MM.1S (cell line): ENCODE results near the gene UBASH3A.

Experiments
- DNase-seq: peaks from one replicate; pipeline ENCODE4 v3.0.0-alpha.2; 2015
- H2AFZ ChIP-seq: fragments of 300-600 bp; sonication (generic); 2 replicates; pipeline ENCODE4 v1.6.0; 2016; ENCODE audit warnings: antibody characterized with exemption, low read length
- H3F3A ChIP-seq: fragments of 300-600 bp; sonication (generic); 2 replicates; pipeline ENCODE4 v1.6.1; 2016; ENCODE audit warnings: mild to moderate bottlenecking, antibody characterized with exemption, low read length, moderate library complexity, mixed read lengths; ENCODE audit not compliant: insufficient read depth
- H3K27ac ChIP-seq: fragments of 300-600 bp; sonication (generic); 2 replicates; pipeline ENCODE4 v1.5.1; 2016; ENCODE audit warnings: mild to moderate bottlenecking, low read length
- H3K27me3 ChIP-seq: fragments of 300-600 bp; sonication (generic); replicated peaks from 2 replicates; pipeline ENCODE4 v1.6.0; 2016; ENCODE audit warnings: low read length; ENCODE audit not compliant: insufficient read depth
- H3K36me3 ChIP-seq: fragments of 300-600 bp; sonication (generic); replicated peaks from 2 replicates; pipeline ENCODE4 v1.6.1; 2016; ENCODE audit warnings: mild to moderate bottlenecking, low read length, mixed read lengths; ENCODE audit not compliant: insufficient read depth
- H3K4me1 ChIP-seq: fragments of 300-600 bp; sonication (generic); 2 replicates; pipeline ENCODE4 v1.6.1; 2016; ENCODE audit warnings: low read length, mixed read lengths
- H3K4me2 ChIP-seq: fragments of 300-600 bp; sonication (generic); 2 replicates; pipeline ENCODE4 v1.6.0; 2016; ENCODE audit warnings: low read depth, low read length
- H3K4me3 ChIP-seq: fragments of 300-600 bp; sonication (generic); 2 replicates; pipeline ENCODE4 v1.5.1; 2016; ENCODE audit warnings: low read length, mixed read lengths
- H3K79me2 ChIP-seq: fragments of 300-600 bp; sonication (generic); 2 replicates; pipeline ENCODE4 v1.6.1; 2016; ENCODE audit warnings: mixed run types, low read length, mixed read lengths
- H3K9ac ChIP-seq: fragments of 300-600 bp; sonication (generic); 2 replicates; pipeline ENCODE4 v1.6.1; 2016; ENCODE audit warnings: low read length, mixed read lengths
- H3K9me2 ChIP-seq: fragments of 300-600 bp; sonication (generic); replicated peaks from 2 replicates; pipeline ENCODE4 v1.6.1; 2016; ENCODE audit warnings: mild to moderate bottlenecking, low read length, mixed read lengths; ENCODE audit not compliant: insufficient read depth
- H3K9me3 ChIP-seq: fragments of 300-600 bp; sonication (generic); replicated peaks from 2 replicates; pipeline ENCODE4 v1.6.1; 2016; ENCODE audit warnings: mild to moderate bottlenecking, low read length, mixed read lengths; ENCODE audit not compliant: insufficient read depth
- H4K20me1 ChIP-seq: fragments of 300-600 bp; sonication (generic); 2 replicates; pipeline ENCODE4 v1.6.1; 2016; ENCODE audit warnings: mild to moderate bottlenecking, low read length, moderate library complexity, mixed read lengths; ENCODE audit not compliant: insufficient read depth
- CTCF ChIP-seq: fragments of 300-600 bp; sonication (generic); IDR thresholded peaks from 2 replicates; pipeline ENCODE4 v1.5.1; 2016; ENCODE audit warnings: antibody characterized with exemption, low read length, mixed read lengths
- EZH2 ChIP-seq: fragments of 300-600 bp; sonication (generic); optimal IDR thresholded peaks from 2 replicates; pipeline ENCODE3; 2017; ENCODE audit warnings: low read depth, mild to moderate bottlenecking, antibody characterized with exemption, low read length, mixed read lengths
- EZH2phosphoT487 ChIP-seq: fragments of 300-600 bp; sonication (generic); IDR thresholded peaks from 2 replicates; pipeline ENCODE4 v1.6.1; 2018; ENCODE audit warnings: antibody characterized with exemption, low read length

Gene UBASH3A

GRCh38 chr21:42400525-42400924 is 3.2 kb upstream of the UBASH3A start:
- Histone ChIP-seq H3K36me3 (no peaks in the 10 kb centered on the region), H3K9me2 (no peaks in the 10 kb centered on the region), H3K79me2 (no peaks in the 10 kb centered on the region), H2AFZ (no peak overlapping the region), H3K27me3 (peaks cover 77% of the 10 kb centered on the region), H3K4me2 (no peak overlapping the region), H3K4me3 (no peak overlapping the region), H3K9ac (no peak overlapping the region), H3K9me3 (no peaks in the 10 kb centered on the region), H3K27ac (no peak overlapping the region), H3K4me1 (0 out of 2 replicates have a peak, but pooled peaks cover 4% of the 10 kb centered on the region), H3F3A (peaks cover 2% of the 10 kb centered on the region; the same call in 1 of the 2 replicates), H4K20me1 (no peaks in the 10 kb centered on the region)
- no peak for DNase-seq
- TF ChIP-seq CTCF (no peak), EZH2 (no peak), EZH2phosphoT487 (no peak)

- Histone ChIP-seq H3K4me1 (0 out of 2 replicates have a peak, but pooled peaks cover 4% of the 10 kb centered on the region), H4K20me1 (no peaks in the 10 kb centered on the region), H3K9me2 (no peaks in the 10 kb centered on the region), H3K36me3 (no peaks in the 10 kb centered on the region), H3K9ac (no peak overlapping the region), H3K27me3 (peaks cover 74% of the 10 kb centered on the region), H3K4me3 (no peak overlapping the region), H3K4me2 (no peak overlapping the region), H3K9me3 (no peaks in the 10 kb centered on the region), H3K27ac (no peak overlapping the region), H3F3A (peaks cover 2% of the 10 kb centered on the region; the same call in 1 of the 2 replicates), H2AFZ (no peak overlapping the region), H3K79me2 (no peaks in the 10 kb centered on the region)
- DNase-seq = no peak
- TF ChIP-seq CTCF (no peak), EZH2phosphoT487 (no peak), EZH2 (no peak)
Observed at GRCh38 chr21:42401154-42401553, 2.5 kb upstream of the UBASH3A start.

GRCh38 chr21:42401820-42402251 is 1.9 kb upstream of the UBASH3A start:
- peaks cover 2% of the 10 kb centered on the region; the same call in 1 of the 2 replicates for H3F3A ChIP-seq
- DNase-seq = no peak
- TF ChIP-seq CTCF (no peak), EZH2phosphoT487 (no peak), EZH2 (no peak)
- H3K9me3 ChIP-seq = no peaks in the 10 kb centered on the region
- H3K9ac ChIP-seq = no peak overlapping the region
- peaks cover 71% of the 10 kb centered on the region for H3K27me3 ChIP-seq
- no peak overlapping the region for H3K27ac ChIP-seq
- H4K20me1 ChIP-seq = no peaks in the 10 kb centered on the region
- H3K36me3 ChIP-seq = no peaks in the 10 kb centered on the region
- H3K4me3 ChIP-seq = no peak overlapping the region
- no peak overlapping the region for H3K4me2 ChIP-seq
- H3K4me1 ChIP-seq = 0 out of 2 replicates have a peak, but pooled peaks cover 4% of the 10 kb centered on the region
- H3K79me2 ChIP-seq = no peaks in the 10 kb centered on the region
- no peaks in the 10 kb centered on the region for H3K9me2 ChIP-seq
- no peak overlapping the region for H2AFZ ChIP-seq
